Glutamatergic neuron (in vitro differentiated cells): ENCODE results near the gene PORCN. TPM values are rescaled to one million over a fixed set of nuclear protein-coding genes. Genes with fewer than 3 reads are reported as not detected.
"Not testable (repeated sequence)": the region's sequence is repeated elsewhere in the genome, so short reads cannot be mapped to it uniquely, and the experiment has no call there.

Experiments used
- DNase-seq: peaks from one replicate; pipeline ENCODE4 v3.0.0; 2022
- H3K27ac Mint-ChIP-seq: one replicate; pipeline ENCODE4 v1.8.0; 2020; ENCODE audit warnings: mild to moderate bottlenecking, mixed read lengths, inconsistent platforms; ENCODE audit not compliant: unreplicated experiment
- H3K27me3 Mint-ChIP-seq: one replicate; pipeline ENCODE4 v1.8.0; 2020; ENCODE audit warnings: mild to moderate bottlenecking, moderate library complexity, mixed read lengths, inconsistent platforms; ENCODE audit not compliant: unreplicated experiment
- H3K36me3 Mint-ChIP-seq: one replicate; pipeline ENCODE4 v1.8.0; 2020; ENCODE audit warnings: mild to moderate bottlenecking, mixed read lengths, inconsistent platforms; ENCODE audit not compliant: unreplicated experiment
- H3K4me1 Mint-ChIP-seq: one replicate; pipeline ENCODE4 v1.8.0; 2020; ENCODE audit warnings: mild to moderate bottlenecking, low read depth, mixed read lengths, inconsistent platforms; ENCODE audit not compliant: unreplicated experiment
- H3K4me3 Mint-ChIP-seq: one replicate; pipeline ENCODE4 v1.8.0; 2020; ENCODE audit warnings: mild to moderate bottlenecking, mixed read lengths, inconsistent platforms; ENCODE audit not compliant: unreplicated experiment
- H3K9me3 Mint-ChIP-seq: one replicate; pipeline ENCODE4 v1.8.0; 2020; ENCODE audit warnings: mild to moderate bottlenecking, moderate library complexity, mixed read lengths, inconsistent platforms; ENCODE audit not compliant: unreplicated experiment
- CTCF ChIP-seq: fragments of 200-600 bp; sonication (generic); IDR thresholded peaks from one replicate; pipeline ENCODE4 v1.5.0; 2021; ENCODE audit not compliant: partially characterized antibody, unreplicated experiment
- total RNA-seq: library from RNA; stranded (reverse); fragmentation: NEBNext Ultra II Directional; extraction: Animal tissue kit (Norgen Biotek cat#: 25700); gene quantifications from one replicate; pipeline ENCODE4 v1.2.1, GENCODE V29; 2021; ENCODE audit not compliant: unreplicated experiment

Gene PORCN
- total RNA-seq, 1 donor from 2014 or later: 18.6 TPM

- Mint-ChIP-seq H3K4me1 (peaks cover 11% of the 10 kb centered on the region), H3K27ac (peak within 1 kb of the TSS; percentile 89), H3K9me3 (peaks cover 2% of the 10 kb centered on the region), H3K27me3 (no peaks in the 10 kb centered on the region), H3K4me3 (peak within 1 kb of the TSS; percentile 91), H3K36me3 (no peaks in the 10 kb centered on the region)
- DNase-seq: peak; percentile 86
- TF ChIP-seq CTCF: no peak
Observed at GRCh38 chrX:48521353-48522243, 12.8 kb downstream of the PORCN start, which contains the start of gene EBP. EBP (plus strand) TSS chrX:48521808; CDS start chrX:48523772, 1,964 bp downstream.

DNA sequence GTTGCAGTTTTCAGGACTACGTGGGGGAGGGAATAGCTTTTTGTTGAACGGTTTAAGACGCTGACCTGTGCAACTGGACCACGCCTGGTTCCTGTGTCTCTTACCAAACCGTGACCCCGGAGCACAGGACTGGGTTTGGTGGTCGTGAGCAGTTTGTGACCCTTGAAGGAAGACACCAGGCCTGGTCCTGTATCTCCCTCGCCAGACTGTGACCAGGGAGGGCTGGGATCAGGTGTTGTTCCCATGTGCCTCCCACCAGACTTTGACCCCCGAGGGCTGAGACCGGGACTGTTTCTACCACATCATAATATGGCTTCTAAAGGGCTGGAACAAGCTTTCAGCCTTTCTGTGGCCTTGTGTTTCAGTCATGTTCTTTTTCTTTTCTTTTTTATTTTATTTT is 13.5 kb downstream of the PORCN start:
- peak overlapping the region; percentile 89 for H3K27ac Mint-ChIP-seq
- no peak for TF ChIP-seq CTCF
- peaks cover 11% of the 10 kb centered on the region for H3K4me1 Mint-ChIP-seq
- H3K36me3 Mint-ChIP-seq: no peaks in the 10 kb centered on the region
- H3K4me3 Mint-ChIP-seq: peak overlapping the region; percentile 91
- no peak for DNase-seq
- peaks cover 2% of the 10 kb centered on the region for H3K9me3 Mint-ChIP-seq
- no peaks in the 10 kb centered on the region for H3K27me3 Mint-ChIP-seq

- no peaks in the 10 kb centered on the region for H3K27me3 Mint-ChIP-seq
- H3K4me3 Mint-ChIP-seq: peak overlapping the region; percentile 79
- no peaks in the 10 kb centered on the region for H3K36me3 Mint-ChIP-seq
- TF ChIP-seq CTCF: no peak
- no peak for DNase-seq
- H3K9me3 Mint-ChIP-seq: peaks cover 2% of the 10 kb centered on the region
- peak overlapping the region; percentile 64 for H3K27ac Mint-ChIP-seq
- peaks cover 11% of the 10 kb centered on the region for H3K4me1 Mint-ChIP-seq
Observed at GRCh38 chrX:48523682-48524081, 14.9 kb downstream of the PORCN start.

- not testable (repeated sequence) for H3K27ac Mint-ChIP-seq, H3K36me3 Mint-ChIP-seq, H3K9me3 Mint-ChIP-seq, H3K27me3 Mint-ChIP-seq, DNase-seq, H3K4me1 Mint-ChIP-seq, H3K4me3 Mint-ChIP-seq
Observed at GRCh38 chrX:48525853-48526252, 17.1 kb downstream of the PORCN start.

- no peak for TF ChIP-seq CTCF
- H3K27me3 Mint-ChIP-seq: peaks cover 2% of the 10 kb centered on the region
- H3K4me3 Mint-ChIP-seq: no peak overlapping the region
- no peak for DNase-seq
- H3K27ac Mint-ChIP-seq: no peak overlapping the region
- H3K9me3 Mint-ChIP-seq: peaks cover 2% of the 10 kb centered on the region
- H3K4me1 Mint-ChIP-seq: no peaks in the 10 kb centered on the region
- no peaks in the 10 kb centered on the region for H3K36me3 Mint-ChIP-seq
Observed at GRCh38 chrX:48530736-48531135, 21.9 kb downstream of the PORCN start.
